Tibial nerve (tissue), 4 donors: ENCODE data around the gene OAT. TPM values are rescaled to one million over a fixed set of nuclear protein-coding genes. Genes with fewer than 3 reads are reported as not detected.

ENCODE experiments used
- DNase-seq, 2 donors: peaks; one replicate each; pipeline ENCODE4 v3.0.0-alpha.2; 2019; ENCODE audit warnings: low spot score in 2 of 2
- H3K27ac ChIP-seq, 4 donors: fragments of 200-600 bp; sonication (generic) in 3 of 4; one replicate each; pipeline ENCODE4 v1.5.1; 2017 to 2019; ENCODE audit warnings: mild to moderate bottlenecking in 1 of 4
- H3K27me3 ChIP-seq, 2 donors: fragments of 200-600 bp; sonication (generic) in 1 of 2; one replicate each; pipeline versions ENCODE4 v1.5.1 to v1.6.0; 2017 to 2019
- H3K36me3 ChIP-seq, 3 donors: fragments of 200-600 bp; sonication (generic); one replicate each; pipeline ENCODE4 v1.5.1; 2018 to 2019
- H3K4me1 ChIP-seq, 4 donors: fragments of 200-600 bp; sonication (generic) in 3 of 4; one replicate each; pipeline ENCODE4 v1.5.1; 2017 to 2019
- H3K4me3 ChIP-seq, 4 donors: fragments of 200-600 bp; sonication (generic) in 3 of 4; one replicate each; pipeline ENCODE4 v1.5.1; 2017 to 2019; ENCODE audit warnings: mild to moderate bottlenecking in 1 of 4, moderate library complexity in 1 of 4
- H3K9me3 ChIP-seq, 4 donors: fragments of 200-600 bp; sonication (generic) in 3 of 4; one replicate each; pipeline ENCODE4 v1.5.1; 2017 to 2019
- EP300 ChIP-seq, 2 donors: sonication (generic); formaldehyde crosslinking; IDR thresholded peaks; one replicate each; pipeline ENCODE4 v1.6.1; 2017; ENCODE audit warnings: antibody characterized with exemption in 2 of 2, mild to moderate bottlenecking in 1 of 2
- POLR2A ChIP-seq, 2 donors: fragments of 450-650 bp; IDR thresholded peaks; one replicate each; pipeline ENCODE4 v1.6.1; 2017; ENCODE audit warnings: antibody characterized with exemption in 2 of 2, mild to moderate bottlenecking in 2 of 2, moderate library complexity in 2 of 2
- WGBS, 2 donors: methylation state at CpG; one replicate each; pipeline ENCODE4 v1.1.5; 2018; 5-methylcytosine and 5-hydroxymethylcytosine counted together
- total RNA-seq, 4 donors: library from RNA; depleted of rRNA; stranded (reverse); fragments of >200 nt; gene quantifications; one replicate each; pipeline ENCODE4 v1.1.0, GENCODE V29; 2016
- TF ChIP-seq, protein P1 (sequence below), 5 experiments: fragments of 200-600 bp in 3 of 5; fragments of 450-650 bp in 2 of 5; sonication (generic) in 3 of 5; IDR thresholded peaks; one replicate each; pipeline ENCODE4 v1.5.1; 2016 to 2019; ENCODE audit warnings: antibody characterized with exemption in 5 of 5, mild to moderate bottlenecking in 3 of 5, moderate library complexity in 2 of 5

The OAT gene
- total RNA-seq, 4 donors from 2014 or later: 43.0 to 67.9 (median 58.3) TPM

DNA sequence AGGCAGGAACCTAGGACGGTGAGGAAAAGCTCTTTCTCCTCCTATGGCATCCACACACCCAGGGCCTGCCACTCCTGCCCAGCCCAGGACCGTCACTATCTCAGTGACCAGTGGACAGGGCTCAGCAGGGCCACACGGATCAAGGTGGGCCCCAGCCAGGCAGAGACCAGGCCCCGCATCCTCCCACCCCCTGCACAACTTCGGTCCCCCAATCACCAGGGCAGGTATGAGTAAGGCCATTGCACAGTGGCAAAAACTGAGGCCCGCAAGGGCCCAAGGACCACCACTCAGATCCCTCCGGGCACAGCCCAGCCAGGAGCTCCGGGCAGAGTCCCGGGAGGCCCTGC, 30.3 kb downstream of the OAT start:
- Histone ChIP-seq H3K27me3 (no peaks in the 10 kb centered on the region), H3K4me1 (peaks cover 0 to 14% (median 2%) of the 10 kb centered on the region in 4 donors), H3K9me3 (no peaks in the 10 kb centered on the region), H3K36me3 (no peaks in the 10 kb centered on the region), H3K27ac (peak overlapping the region in 1 of 4 donors; percentile 29), H3K4me3 (peak overlapping the region in 3 of 4 donors; percentile 45 to 57 (median 50))
- DNase-seq: no peak
- WGBS, 2 donors: 73 to 82% methylated on average over 5 to 9 of the region's 9 CpGs
- TF ChIP-seq, protein P1, sequence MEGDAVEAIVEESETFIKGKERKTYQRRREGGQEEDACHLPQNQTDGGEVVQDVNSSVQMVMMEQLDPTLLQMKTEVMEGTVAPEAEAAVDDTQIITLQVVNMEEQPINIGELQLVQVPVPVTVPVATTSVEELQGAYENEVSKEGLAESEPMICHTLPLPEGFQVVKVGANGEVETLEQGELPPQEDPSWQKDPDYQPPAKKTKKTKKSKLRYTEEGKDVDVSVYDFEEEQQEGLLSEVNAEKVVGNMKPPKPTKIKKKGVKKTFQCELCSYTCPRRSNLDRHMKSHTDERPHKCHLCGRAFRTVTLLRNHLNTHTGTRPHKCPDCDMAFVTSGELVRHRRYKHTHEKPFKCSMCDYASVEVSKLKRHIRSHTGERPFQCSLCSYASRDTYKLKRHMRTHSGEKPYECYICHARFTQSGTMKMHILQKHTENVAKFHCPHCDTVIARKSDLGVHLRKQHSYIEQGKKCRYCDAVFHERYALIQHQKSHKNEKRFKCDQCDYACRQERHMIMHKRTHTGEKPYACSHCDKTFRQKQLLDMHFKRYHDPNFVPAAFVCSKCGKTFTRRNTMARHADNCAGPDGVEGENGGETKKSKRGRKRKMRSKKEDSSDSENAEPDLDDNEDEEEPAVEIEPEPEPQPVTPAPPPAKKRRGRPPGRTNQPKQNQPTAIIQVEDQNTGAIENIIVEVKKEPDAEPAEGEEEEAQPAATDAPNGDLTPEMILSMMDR (IDR thresholded peaks at IDR 0.05): no peak
- TF ChIP-seq POLR2A (IDR thresholded peaks at IDR 0.05) (no peak), EP300 (IDR thresholded peaks at IDR 0.05) (no peak)

DNA sequence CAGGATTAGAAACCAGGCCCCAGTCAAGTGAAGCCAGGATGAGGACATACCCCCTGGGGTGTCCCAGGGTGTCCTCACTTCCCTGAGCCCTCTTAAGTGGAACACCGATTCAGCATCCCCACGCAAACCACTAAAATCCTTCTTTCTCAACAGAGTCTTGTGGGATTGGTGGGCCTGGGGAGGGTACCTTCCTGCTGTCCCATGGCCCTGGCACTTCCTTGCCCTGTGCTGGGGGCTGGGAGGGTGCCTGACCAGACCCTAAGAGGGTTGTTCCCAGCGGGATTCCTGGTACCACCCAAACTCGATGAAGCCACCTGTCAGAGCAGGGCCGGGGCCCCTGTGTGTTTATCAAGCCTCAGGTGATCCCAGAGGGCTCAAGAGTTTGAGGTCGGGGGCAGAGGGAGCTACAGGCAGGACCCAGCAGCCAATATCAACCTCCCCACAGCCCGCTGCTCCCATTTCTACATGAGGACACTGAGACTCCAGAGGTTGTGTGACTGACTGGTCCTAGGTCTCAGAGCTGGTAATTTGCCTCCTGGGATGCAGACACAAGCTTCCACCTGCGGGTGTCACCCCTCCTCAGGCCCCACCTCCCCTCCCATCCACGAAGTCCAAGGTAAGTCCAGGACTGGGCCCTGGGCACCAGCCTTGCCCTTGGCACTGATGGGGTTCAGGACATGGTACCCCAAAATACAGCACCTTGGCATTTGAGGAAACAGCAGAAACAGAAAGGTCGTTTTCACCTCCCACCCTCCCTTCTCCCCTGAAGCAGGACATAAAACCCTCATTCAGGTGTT, 31.4 kb downstream of the OAT start:
- Histone ChIP-seq H3K9me3 (no peaks in the 10 kb centered on the region), H3K36me3 (no peaks in the 10 kb centered on the region), H3K27me3 (peaks cover 0 to under 1% of the 10 kb centered on the region in 2 donors), H3K4me1 (peaks cover 0 to 14% (median 2%) of the 10 kb centered on the region in 4 donors), H3K27ac (no peak overlapping the region), H3K4me3 (no peak overlapping the region)
- 79 to 84% methylated on average over 9 of the region's 10 CpGs for WGBS, 2 donors
- TF ChIP-seq POLR2A (IDR thresholded peaks at IDR 0.05) (no peak), EP300 (IDR thresholded peaks at IDR 0.05) (no peak)
- TF ChIP-seq, protein P1 (IDR thresholded peaks at IDR 0.05): no peak
- no peak for DNase-seq

DNA sequence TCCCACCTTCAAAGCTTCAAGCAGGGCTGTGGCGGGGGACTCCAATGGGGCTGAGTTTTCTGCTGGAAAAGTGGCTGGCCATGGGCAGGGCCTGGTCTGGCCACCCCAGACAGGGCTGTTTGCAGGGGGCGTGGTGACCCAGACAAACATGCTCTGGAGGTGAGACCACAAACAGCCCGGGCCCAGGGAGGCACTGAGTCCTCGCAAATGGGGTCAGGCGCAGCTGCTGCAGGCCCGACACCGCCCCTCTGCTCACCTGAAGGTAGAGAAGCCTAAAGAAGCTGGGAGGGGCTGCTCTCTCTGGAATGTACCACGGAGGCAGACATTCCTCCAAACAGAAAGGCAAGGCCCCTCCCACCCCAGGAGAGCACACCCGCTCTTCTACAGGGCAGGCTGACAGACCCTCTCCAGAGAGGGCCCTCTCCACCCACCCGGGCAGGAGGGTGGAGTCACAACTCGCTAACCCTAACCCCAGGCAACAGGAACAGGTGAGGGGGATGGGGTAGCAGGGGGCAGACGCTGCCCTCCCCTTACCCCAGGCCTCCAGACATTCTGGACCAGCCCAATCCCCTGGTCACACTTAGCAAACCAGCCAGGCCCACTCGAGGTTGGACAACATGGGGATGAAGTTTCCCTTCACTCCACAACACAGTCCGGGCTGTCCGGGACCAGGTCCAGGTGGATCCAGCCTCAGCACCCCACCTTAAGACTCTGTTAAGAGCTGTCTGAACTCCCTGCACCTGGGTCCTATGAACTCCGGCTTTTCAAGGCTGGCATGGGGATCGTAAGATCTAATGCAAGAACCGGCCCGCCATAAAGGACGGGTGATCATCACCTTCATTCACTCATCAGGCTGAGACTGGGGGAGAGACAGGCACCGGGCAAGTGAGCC, 32.3 kb downstream of the OAT start:
- Histone ChIP-seq H3K36me3 (no peaks in the 10 kb centered on the region), H3K27ac (no peak overlapping the region), H3K4me1 (peaks cover 0 to 14% (median 2%) of the 10 kb centered on the region in 4 donors), H3K4me3 (no peak overlapping the region), H3K27me3 (peaks cover 0 to 9% of the 10 kb centered on the region in 2 donors), H3K9me3 (no peaks in the 10 kb centered on the region)
- WGBS, 2 donors: 83 to 86% methylated on average over 21 of the region's 21 CpGs
- TF ChIP-seq, protein P1 (IDR thresholded peaks at IDR 0.05): no peak
- no peak for TF ChIP-seq POLR2A (IDR thresholded peaks at IDR 0.05)
- TF ChIP-seq EP300 (IDR thresholded peaks at IDR 0.05): no peak
- no peak for DNase-seq

DNA sequence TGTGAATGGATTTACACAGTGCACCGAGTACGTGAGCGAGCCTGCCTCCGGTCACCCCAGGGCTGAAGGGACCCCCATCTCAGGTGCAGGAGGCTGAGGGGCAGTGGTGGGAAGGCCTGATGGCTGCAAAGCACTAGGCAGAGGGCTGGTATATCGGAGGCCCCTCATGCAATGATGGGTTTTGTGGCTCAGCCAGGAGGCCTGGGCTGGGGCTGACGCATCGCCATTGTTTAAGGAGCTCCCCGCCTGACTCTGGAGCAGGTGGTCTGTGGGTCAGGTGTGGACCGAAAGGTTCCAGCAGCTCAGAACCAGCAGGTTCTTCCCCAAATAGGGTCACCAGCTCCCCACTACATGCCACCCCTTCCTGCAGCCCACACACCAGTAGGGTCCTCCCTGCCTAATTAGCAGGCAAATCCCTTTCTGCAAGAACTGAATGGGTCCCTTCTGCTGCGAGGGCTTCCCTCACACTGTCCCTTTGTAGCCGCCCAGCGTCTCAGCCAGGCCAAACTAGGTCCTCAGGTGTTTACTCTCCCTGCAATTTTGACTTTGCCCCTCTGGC, 33.0 kb downstream of the OAT start:
- WGBS, 2 donors: 79 to 82% methylated on average over 11 to 12 of the region's 12 CpGs
- Histone ChIP-seq H3K27ac (no peak overlapping the region), H3K4me1 (peaks cover 0 to 14% (median 2%) of the 10 kb centered on the region in 4 donors), H3K36me3 (no peaks in the 10 kb centered on the region), H3K4me3 (no peak overlapping the region), H3K9me3 (no peaks in the 10 kb centered on the region), H3K27me3 (peaks cover 0 to 14% of the 10 kb centered on the region in 2 donors)
- no peak for TF ChIP-seq EP300 (IDR thresholded peaks at IDR 0.05)
- TF ChIP-seq, protein P1 (IDR thresholded peaks at IDR 0.05): no peak
- no peak for TF ChIP-seq POLR2A (IDR thresholded peaks at IDR 0.05)
- no peak for DNase-seq
